Fibroblast of villous mesenchyme (primary cell): ENCODE results near the gene MMD. TPM values are rescaled to one million over a fixed set of nuclear protein-coding genes. Genes with fewer than 3 reads are reported as not detected.

Experiments used
- DNase-seq: peaks from one replicate; pipeline ENCODE4 v3.0.0-alpha.2; 2010; ENCODE audit warnings: low read depth
- H3K4me3 ChIP-seq: 2 replicates; pipeline ENCODE4 v1.5.1; 2011; ENCODE audit warnings: low read depth, mild to moderate bottlenecking, low read length
- CTCF ChIP-seq: IDR thresholded peaks from 2 replicates; pipeline ENCODE4 v1.5.1; 2012; ENCODE audit warnings: low read depth, mild to moderate bottlenecking, low read length; ENCODE audit not compliant: insufficient read depth
- total RNA-seq: library from RNA; depleted of rRNA; stranded (reverse); fragments of >200 nt; gene quantifications from 2 replicates; pipeline ENCODE4 v1.2.3, GENCODE V29; 2012

MMD gene
- total RNA-seq, 1 donor = 9.5 TPM

DNA sequence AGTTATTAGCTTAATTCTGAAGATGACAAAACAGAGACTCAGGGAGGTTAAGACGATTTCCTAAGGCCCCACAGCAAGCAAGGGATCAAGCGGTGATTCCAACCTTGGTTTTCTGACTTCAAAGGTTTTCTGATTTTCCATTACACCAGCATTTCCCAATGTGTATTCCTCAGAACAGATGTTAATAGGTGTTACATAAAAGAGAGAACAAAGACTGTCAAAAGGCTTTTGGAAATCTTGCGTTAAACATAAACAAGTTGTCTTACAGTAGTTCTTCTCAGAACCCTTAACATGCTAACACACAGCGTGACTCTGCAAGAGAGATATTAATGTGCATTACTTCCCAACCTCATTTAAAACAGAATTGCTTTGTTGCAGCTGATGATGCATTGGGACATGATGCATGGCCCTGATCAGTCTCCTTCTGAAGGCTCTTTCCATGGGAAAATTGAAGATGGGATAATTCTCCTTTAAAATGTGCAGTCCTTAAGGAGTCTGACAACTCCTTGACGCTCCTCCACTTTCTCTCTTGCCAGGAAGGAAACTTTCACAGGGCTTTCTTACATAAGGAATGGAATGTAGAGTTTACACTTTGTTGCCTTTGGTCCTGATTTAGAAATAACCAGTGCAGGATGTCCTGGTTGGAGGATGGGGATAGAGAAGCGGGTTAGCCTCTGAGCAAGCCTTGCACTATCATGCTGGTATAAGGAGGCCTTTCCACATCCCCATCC lies 21.5 kb upstream of the MMD start:
- DNase-seq = peak; percentile 85
- H3K4me3 ChIP-seq = no peak overlapping the region
- TF ChIP-seq CTCF = no peak

GRCh38 chr17:55442462-55442861 lies 20.8 kb upstream of the MMD start:
- no peak overlapping the region for H3K4me3 ChIP-seq

DNA sequence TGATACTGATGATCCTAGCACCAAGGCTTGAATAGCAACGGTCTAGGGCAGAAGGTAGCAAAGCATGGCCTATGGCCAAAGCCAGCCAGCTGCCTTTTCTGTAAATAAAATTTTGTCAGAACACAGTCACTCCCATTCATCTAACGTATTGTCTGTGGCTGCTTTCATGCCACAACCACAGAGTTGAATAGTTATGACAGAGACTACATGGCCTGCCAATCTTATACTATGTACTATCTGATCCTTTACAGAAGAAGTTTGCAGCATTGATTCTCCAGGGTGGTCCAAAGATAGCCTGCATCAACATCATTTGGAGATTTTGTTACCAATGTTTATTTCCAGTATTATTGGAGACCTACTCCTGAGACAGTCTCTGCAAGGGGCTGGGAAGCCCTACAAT lies 19.9 kb upstream of the MMD start:
- no peak for DNase-seq
- TF ChIP-seq CTCF = no peak

More at GRCh38 chr17:55442462-55442861, 20.8 kb upstream of the MMD start:
- no peak for DNase-seq
- no peak for TF ChIP-seq CTCF

GRCh38 chr17:55440391-55440790 lies 18.8 kb upstream of the MMD start:
- no peak overlapping the region for H3K4me3 ChIP-seq
- DNase-seq = no peak
- no peak for TF ChIP-seq CTCF

More for the DNA sequence above, 19.9 kb upstream of the MMD start:
- no peak overlapping the region for H3K4me3 ChIP-seq

DNA sequence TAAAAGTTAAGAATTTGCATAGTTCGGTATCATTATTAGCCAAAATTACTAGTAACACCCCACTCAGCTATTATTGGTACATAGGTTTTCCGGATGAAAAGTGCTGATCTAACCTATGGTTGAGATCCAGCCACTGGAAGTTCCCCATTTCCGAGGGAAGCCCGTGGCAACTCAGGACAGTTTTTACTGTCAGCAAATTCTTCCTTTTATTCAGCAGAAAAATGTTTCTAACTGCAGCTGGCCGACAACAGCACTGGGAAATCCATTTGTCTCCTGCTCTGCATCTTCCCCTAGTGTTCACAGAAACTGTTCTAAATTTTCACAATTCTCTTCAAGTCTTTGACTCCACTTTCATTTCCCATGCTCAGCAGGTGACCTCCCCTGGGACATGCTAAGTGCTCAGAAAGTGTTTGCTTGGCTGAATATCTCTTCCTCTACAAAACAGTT lies 15.5 kb upstream of the MMD start:
- H3K4me3 ChIP-seq = no peak overlapping the region

GRCh38 chr17:55436224-55437158 lies 14.9 kb upstream of the MMD start:
- H3K4me3 ChIP-seq = no peak overlapping the region
- TF ChIP-seq CTCF = no peak
- no peak for DNase-seq

More for the DNA sequence above, 15.5 kb upstream of the MMD start:
- no peak for TF ChIP-seq CTCF
- DNase-seq = no peak
